GM18517 (cell line): ENCODE measurements around the gene TXNL4B.
A peak's percentile ranks its signal among the peaks of the same experiment; 100 is the strongest.

Experiments used
- ATAC-seq: cut with Tn5 transposase; IDR thresholded peaks from one replicate; pipeline ENCODE4 v1.9.1; 2021; ENCODE audit warnings: mild to moderate bottlenecking, moderate library complexity; ENCODE audit not compliant: unreplicated experiment

TXNL4B gene

GRCh38 chr16:72112906-72113615, 19.6 kb upstream of the TXNL4B start:
- no peak for ATAC-seq

DNA sequence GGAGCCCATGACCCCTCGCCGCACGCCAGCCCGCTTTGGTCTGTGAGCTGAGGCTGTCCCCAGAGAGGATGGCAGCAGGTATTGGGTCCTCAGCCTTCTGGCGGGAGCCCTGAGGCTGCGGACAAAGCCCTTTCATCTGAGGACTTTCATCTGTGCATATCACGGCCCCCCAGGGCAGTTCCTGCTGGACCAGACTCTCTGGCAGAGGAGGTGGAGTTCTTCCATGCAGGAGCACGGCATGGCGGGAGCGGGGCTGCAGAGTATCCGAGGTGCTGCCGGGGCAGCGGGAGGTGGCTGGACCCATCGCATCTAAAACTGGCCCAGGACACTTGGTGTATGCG, 19.0 kb upstream of the TXNL4B start:
- no peak for ATAC-seq

- ATAC-seq, result no peak
Measured at GRCh38 chr16:72111657-72112451, 18.4 kb upstream of the TXNL4B start.

DNA sequence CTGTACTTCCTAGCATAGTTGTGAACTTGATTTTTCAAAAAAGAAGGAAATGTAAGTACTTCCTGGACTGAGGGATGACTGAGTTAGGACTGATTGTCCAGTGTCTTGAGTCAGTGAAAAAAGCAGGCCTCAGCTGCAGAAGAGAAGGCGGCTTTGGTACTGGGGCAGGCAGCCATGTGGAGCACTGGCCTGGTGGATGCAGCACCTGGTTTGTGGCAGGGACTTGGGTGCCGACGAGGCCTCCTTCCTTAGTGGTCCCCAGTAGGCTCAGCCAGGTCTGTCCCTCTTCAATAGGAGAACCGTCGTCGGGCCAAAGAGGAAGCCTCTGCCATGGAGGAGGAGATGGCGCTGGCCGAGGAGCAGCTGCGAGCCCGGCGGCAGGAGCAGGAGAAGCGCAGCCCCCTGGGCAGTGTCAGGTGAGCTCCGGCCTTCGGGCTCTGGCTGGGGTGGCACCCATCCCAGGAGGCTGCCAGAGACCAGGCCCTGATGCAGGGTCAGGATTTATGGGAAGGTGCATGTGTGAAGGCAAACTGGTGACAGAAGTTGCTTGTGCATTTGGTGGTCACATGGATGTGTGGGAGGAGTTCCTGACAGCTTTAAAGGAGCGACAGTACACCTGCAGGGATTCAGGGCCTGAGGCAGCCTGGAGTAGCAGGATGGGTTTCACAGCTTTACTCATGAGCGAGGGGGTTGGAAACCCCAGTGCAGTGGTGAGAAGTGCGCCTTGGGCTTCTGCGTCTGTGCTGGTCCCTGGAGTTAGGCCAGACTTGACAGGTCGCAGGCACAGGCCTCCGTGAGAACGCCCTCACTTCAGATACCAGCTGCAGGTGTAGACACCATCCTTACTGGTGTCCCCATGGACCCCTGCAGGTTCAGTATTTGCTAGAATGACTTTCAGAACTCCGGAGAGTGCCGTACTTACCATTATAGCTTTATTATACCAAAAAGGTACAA, 17.5 kb upstream of the TXNL4B start:
- ATAC-seq, result no peak

GRCh38 chr16:72109966-72110530, 16.6 kb upstream of the TXNL4B start:
- ATAC-seq, result no peak

DNA sequence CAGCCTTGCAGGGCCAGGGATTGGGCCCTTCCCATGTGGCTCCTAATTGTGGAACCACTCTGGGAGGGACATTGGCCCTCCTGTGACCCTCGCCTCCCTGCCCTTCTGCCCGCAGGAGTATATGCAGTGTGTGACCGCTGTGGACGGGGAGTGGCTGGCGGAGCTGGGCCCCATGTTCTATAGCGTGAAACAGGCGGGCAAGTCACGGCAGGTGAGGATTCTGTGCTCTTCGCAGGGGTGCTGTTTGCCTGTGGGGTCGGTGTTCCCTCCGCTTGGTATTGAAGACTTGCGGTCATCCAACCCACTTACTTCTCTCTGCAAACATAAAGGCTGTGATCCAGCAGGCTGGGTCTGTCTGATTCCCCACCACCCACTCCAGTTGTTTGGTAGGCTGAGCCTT, 15.9 kb upstream of the TXNL4B start:
- no peak for ATAC-seq

GRCh38 chr16:72108353-72109102, 15.1 kb upstream of the TXNL4B start:
- no peak for ATAC-seq

DNA sequence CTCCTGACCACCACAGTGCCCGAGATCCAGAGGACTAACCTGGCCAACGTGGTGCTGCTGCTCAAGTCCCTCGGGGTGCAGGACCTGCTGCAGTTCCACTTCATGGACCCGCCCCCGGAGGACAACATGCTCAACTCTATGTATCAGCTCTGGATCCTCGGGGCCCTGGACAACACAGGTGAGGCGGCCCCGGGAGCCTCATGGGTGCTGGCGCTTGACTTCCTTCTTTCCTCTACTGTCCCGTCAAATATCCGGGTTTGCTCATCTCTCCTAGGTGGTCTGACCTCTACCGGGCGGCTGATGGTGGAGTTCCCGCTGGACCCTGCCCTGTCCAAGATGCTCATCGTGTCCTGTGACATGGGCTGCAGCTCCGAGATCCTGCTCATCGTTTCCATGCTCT, 14.0 kb upstream of the TXNL4B start:
- ATAC-seq, result no peak

GRCh38 chr16:72105978-72106377, 12.6 kb upstream of the TXNL4B start:
- no peak for ATAC-seq

- ATAC-seq, result no peak
Measured at GRCh38 chr16:72104905-72105304, 11.5 kb upstream of the TXNL4B start.

DNA sequence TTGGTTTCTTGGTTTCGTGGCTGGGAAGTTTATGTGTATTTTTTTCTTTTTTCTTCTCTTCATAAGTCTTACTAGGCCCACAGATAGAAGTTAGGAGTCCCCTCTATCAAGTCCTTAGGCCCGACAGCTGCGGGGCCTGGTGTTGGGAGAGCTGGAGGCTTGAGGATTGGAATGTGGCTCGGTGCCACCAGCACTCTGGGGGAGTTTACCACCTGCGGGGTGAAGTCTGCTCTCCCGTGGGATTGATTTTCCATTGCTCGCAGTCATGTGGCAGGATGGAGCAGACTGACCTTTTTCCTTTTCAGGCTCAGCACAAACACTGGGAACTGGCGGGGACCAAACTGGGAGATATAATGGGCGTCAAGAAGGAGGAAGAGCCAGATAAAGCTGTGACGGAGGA, 7.8 kb upstream of the TXNL4B start:
- no peak for ATAC-seq

DNA sequence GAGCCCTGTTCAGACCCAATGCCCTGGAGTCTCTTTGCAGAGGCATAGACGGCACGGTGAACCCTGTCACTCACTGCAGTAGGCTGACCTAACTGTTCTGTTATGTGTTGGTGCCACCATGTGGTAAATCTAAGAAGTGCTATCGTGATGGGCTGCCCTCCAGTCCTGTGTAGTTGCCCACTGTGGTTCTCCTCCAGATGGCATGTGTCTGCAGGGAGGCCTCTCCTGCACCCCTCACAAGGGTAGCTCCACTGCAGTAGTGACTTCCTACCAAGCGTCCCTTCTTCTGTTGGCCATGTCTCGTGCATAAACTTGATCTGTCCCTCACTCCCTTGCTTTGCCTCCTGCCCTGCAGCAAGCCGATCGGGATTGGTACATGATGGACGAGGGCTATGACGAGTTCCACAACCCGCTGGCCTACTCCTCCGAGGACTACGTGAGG, 6.0 kb upstream of the TXNL4B start:
- ATAC-seq, result peak; percentile 87

GRCh38 chr16:72098936-72099335, 5.5 kb upstream of the TXNL4B start:
- no peak for ATAC-seq

DNA sequence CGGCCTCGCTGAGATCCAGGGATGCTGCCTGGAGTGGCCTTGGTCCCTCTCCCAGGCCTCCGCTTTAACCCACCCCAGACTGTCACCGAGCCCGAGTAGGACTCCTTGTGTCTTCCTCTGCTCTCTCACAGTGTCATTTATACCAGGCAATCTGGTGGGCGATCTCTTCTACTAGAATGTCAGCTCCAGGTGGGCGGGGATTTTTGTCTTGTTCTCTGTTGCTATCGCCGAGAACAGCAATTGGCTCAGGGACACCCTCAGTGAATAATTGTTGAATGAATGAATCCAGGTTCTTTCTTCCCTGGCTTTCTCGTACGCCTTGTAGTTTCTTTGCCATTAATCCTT, 818 bp upstream of the TXNL4B start:
- ATAC-seq, result peak; percentile 4

DNA sequence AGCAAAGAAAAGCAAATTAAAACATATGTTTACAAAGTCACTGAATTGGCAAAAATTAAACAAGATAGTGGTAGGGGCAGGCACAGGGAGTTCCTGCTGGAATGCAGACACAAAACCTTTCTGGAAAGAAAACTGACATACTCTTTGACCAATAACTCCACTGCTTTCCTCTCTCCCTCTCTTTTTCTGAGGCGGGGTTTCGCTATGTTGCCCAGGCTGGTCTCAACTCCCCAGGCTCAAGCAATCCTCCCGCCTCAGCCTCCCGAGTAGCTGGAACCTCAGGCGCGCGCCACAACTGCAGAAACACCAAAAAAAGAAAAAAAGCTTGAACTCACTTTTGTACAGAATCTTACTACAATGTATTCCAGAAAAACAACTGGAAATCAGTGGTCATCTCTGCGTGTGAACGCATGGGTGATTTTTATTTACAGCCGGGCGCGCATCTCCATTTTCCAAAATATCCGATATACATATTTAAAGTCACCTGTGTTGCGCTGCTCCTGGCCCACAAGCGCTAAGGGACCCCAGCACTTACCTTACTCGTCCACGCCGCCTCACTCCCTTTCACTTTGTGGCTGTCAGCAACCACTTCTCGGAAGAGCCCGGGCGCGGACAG, 480 bp downstream of the TXNL4B start:
- no peak for ATAC-seq

DNA sequence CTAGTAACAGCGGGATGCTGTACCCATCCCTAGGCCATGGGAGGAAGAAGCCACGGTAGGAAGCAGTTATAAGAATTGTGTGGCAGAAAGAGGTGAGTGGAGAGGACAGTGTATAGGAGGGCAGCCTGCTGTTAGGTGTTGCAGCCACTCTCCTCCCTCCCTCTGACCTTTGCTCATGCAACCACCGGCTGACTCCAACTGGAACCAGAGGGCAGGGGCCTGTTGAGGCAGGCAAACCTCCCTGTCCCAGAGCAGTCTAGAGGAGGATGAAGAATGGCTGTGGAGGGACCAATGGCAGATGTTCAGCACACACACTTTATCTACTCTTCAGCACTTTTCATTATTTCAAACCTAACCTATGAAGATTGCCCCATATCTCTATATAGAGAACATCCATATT, 2.2 kb downstream of the TXNL4B start:
- ATAC-seq, result no peak

- ATAC-seq, result no peak
Measured at GRCh38 chr16:72085002-72085401, 8.4 kb downstream of the TXNL4B start.

GRCh38 chr16:72084445-72084844, 9.0 kb downstream of the TXNL4B start:
- no peak for ATAC-seq

DNA sequence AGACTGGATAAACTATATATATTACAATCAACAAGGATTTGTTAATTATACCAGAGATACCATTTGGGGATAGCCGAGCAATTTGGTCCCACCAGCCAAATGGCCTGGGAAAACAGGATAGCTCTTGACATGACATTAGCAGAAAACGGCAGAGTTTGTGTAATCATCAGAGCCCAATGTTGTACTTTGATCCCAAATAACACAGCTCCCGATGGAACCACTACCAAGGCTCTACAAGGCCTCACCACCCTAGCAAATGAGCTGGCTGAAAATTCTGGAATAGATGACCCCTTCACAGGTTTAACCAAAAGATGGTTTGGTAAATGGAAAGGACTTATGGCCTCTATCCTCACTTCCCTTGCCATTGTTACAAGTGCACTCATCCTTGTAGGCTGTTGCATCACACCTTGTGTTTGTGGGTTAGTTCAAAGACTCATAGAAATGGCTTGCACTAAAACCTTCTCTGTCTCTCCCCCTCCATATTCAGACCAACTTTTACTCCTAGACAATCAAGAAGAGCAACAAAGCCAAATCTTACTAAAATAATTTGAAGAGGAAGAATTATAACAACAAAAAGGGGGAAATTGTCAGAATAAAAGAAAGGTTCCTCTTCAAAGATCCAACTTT, 9.5 kb downstream of the TXNL4B start:
- no peak for ATAC-seq
